Measurements from ENCODE around the gene HSPA12A.
"Not testable (repeated sequence)": the region's sequence is repeated elsewhere in the genome, so short reads cannot be mapped to it uniquely, and the experiment has no call there.

Gene HSPA12A

GRCh38 chr10:116715839-116716377 is 26.5 kb downstream of the HSPA12A start:
- no peak for DNase-seq

- no peak for DNase-seq
These were observed 27.0 kb downstream of the HSPA12A start for GRCh38 chr10:116715341-116715740.

GRCh38 chr10:116713846-116714245 is 28.5 kb downstream of the HSPA12A start:
- DNase-seq: no peak

GRCh38 chr10:116712989-116713543 is 29.3 kb downstream of the HSPA12A start:
- DNase-seq: no peak

GRCh38 chr10:116712519-116712918 is 29.8 kb downstream of the HSPA12A start:
- DNase-seq: no peak

GRCh38 chr10:116711803-116712202 is 30.6 kb downstream of the HSPA12A start:
- not testable (repeated sequence) for DNase-seq

GRCh38 chr10:116710076-116710475 is 32.3 kb downstream of the HSPA12A start:
- DNase-seq: no peak

GRCh38 chr10:116708877-116709276 is 33.5 kb downstream of the HSPA12A start:
- DNase-seq: no peak

- DNase-seq: no peak
These were observed 34.0 kb downstream of the HSPA12A start for GRCh38 chr10:116708391-116708821.

GRCh38 chr10:116707981-116708380 is 34.4 kb downstream of the HSPA12A start:
- no peak for DNase-seq

GRCh38 chr10:116706281-116706680 is 36.1 kb downstream of the HSPA12A start:
- no peak for DNase-seq

GRCh38 chr10:116705498-116705897 is 36.9 kb downstream of the HSPA12A start:
- no peak for DNase-seq

- peak; percentile 24 for DNase-seq
These were observed 37.4 kb downstream of the HSPA12A start for GRCh38 chr10:116704926-116705325.

- no peak for DNase-seq
These were observed 40.2 kb downstream of the HSPA12A start for GRCh38 chr10:116702165-116702564.

- peak; percentile 40 for DNase-seq
These were observed 42.8 kb downstream of the HSPA12A start for GRCh38 chr10:116699471-116700150.

GRCh38 chr10:116699049-116699448 is 43.3 kb downstream of the HSPA12A start:
- no peak for DNase-seq

- DNase-seq: no peak
These were observed 44.0 kb downstream of the HSPA12A start for GRCh38 chr10:116698364-116698763.

GRCh38 chr10:116697816-116698215 is 44.5 kb downstream of the HSPA12A start:
- no peak for DNase-seq

GRCh38 chr10:116696919-116697318 is 45.4 kb downstream of the HSPA12A start:
- no peak for DNase-seq

GRCh38 chr10:116694927-116695268 is 47.5 kb downstream of the HSPA12A start:
- DNase-seq: no peak

GRCh38 chr10:116694243-116694926 is 48.0 kb downstream of the HSPA12A start:
- DNase-seq: no peak

GRCh38 chr10:116692225-116692624 is 50.1 kb downstream of the HSPA12A start:
- DNase-seq: no peak

GRCh38 chr10:116691635-116692034 is 50.7 kb downstream of the HSPA12A start:
- no peak for DNase-seq

Data from DMS79 (cell line).